ENCODE results near the gene ANO6. TPM values are rescaled to one million over a fixed set of nuclear protein-coding genes. Genes with fewer than 3 reads are reported as not detected.

Gene ANO6
- polyA plus RNA-seq, 1 donor (not counting 4 experiments of a cell fraction or from before 2014, with no cell fraction given), result 64.3 TPM

DNA sequence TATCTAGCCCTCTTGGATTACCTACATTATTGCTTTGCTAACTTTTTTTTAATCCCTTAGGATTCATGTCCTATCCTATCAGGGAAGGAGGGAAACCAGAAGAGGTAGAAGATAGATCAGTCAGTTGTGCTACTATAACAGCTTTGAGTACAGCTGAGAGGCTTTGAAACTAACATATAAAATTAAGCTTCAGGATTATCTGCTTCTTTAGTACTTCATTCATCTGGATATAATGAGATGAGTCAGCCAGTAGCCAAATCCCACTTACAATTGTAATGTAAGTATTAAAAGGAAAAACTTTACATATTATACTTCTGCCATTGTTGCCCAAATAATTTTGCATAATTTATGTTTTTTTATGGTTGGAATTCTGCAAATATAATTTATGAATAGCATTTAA, 33.4 kb upstream of the ANO6 start:
- Histone ChIP-seq H3K9me1 (ENCODE audit: control insufficient read depth, extremely low read depth, insufficient read depth, low read length) (no peaks in the 10 kb centered on the region), H4K20me1 (ENCODE audit: control insufficient read depth, extremely low read depth, insufficient read depth, low read length) (no peaks in the 10 kb centered on the region), H3K36me3 (ENCODE audit: control insufficient read depth in 2 of 2, extremely low read depth in 1 of 2, insufficient read depth in 2 of 2, low read length in 2 of 2) (peaks cover 0 to 2% of the 10 kb centered on the region in 2 experiments), H3K79me2 (ENCODE audit: control insufficient read depth, insufficient read depth, low read length) (no peaks in the 10 kb centered on the region), H3K4me3 (ENCODE audit: control insufficient read depth in 2 of 3, extremely low read depth in 1 of 3, insufficient read depth in 2 of 3, low read depth in 1 of 3, low read length in 3 of 3) (no peak overlapping the region), H3K9me3 (ENCODE audit: control insufficient read depth, low read depth, low read length) (no peaks in the 10 kb centered on the region), H3K4me1 (ENCODE audit: control insufficient read depth, extremely low read depth, insufficient read depth, low read length) (no peaks in the 10 kb centered on the region), H3K27me3 (ENCODE audit: control insufficient read depth, extremely low read depth, insufficient read depth, low read length) (no peaks in the 10 kb centered on the region), H3K4me2 (ENCODE audit: control insufficient read depth, extremely low read depth, insufficient read depth, low read depth, low read length) (no peak overlapping the region), H3K9ac (ENCODE audit: control insufficient read depth, extremely low read depth, insufficient read depth, low read length) (no peak overlapping the region), H3K27ac (ENCODE audit: control insufficient read depth, insufficient read depth, low read length) (no peak overlapping the region), H2AFZ (ENCODE audit: control insufficient read depth, low read length) (no peak overlapping the region)
- no peak for TF ChIP-seq CTCF (optimal IDR thresholded peaks at IDR 0.05 in 1 of 3, IDR thresholded peaks at IDR 0.05 in 1 of 3, conservative IDR thresholded peaks at IDR 0.05 in 1 of 3; ENCODE audit: extremely low read depth in 1 of 3, insufficient read depth in 2 of 3, low read length in 3 of 3)
- TF ChIP-seq EZH2 (IDR thresholded peaks at IDR 0.05; ENCODE audit: low read length), result no peak
- dilution Hi-C loops (cut with MboI; ENCODE audit: extremely low pct_ligation_motif_present, low sequenced_read_pairs), result no loop called here
- FAIRE-seq (no peak), DNase-seq (ENCODE audit: low read depth, low spot score) (no peak)

GRCh38 chr12:45183246-45183645, 32.6 kb upstream of the ANO6 start:
- Histone ChIP-seq H3K9me3 (ENCODE audit: control insufficient read depth, low read depth, low read length) (no peaks in the 10 kb centered on the region), H3K4me2 (ENCODE audit: control insufficient read depth, extremely low read depth, insufficient read depth, low read depth, low read length) (no peak overlapping the region), H3K9me1 (ENCODE audit: control insufficient read depth, extremely low read depth, insufficient read depth, low read length) (no peaks in the 10 kb centered on the region), H3K27ac (ENCODE audit: control insufficient read depth, insufficient read depth, low read length) (no peak overlapping the region), H3K79me2 (ENCODE audit: control insufficient read depth, insufficient read depth, low read length) (no peaks in the 10 kb centered on the region), H3K4me1 (ENCODE audit: control insufficient read depth, extremely low read depth, insufficient read depth, low read length) (no peaks in the 10 kb centered on the region), H3K36me3 (ENCODE audit: control insufficient read depth in 2 of 2, extremely low read depth in 1 of 2, insufficient read depth in 2 of 2, low read length in 2 of 2) (peaks cover 0 to 2% of the 10 kb centered on the region in 2 experiments), H4K20me1 (ENCODE audit: control insufficient read depth, extremely low read depth, insufficient read depth, low read length) (no peaks in the 10 kb centered on the region), H3K9ac (ENCODE audit: control insufficient read depth, extremely low read depth, insufficient read depth, low read length) (no peak overlapping the region), H2AFZ (ENCODE audit: control insufficient read depth, low read length) (no peak overlapping the region), H3K4me3 (ENCODE audit: control insufficient read depth in 2 of 3, extremely low read depth in 1 of 3, insufficient read depth in 2 of 3, low read depth in 1 of 3, low read length in 3 of 3) (no peak overlapping the region), H3K27me3 (ENCODE audit: control insufficient read depth, extremely low read depth, insufficient read depth, low read length) (no peaks in the 10 kb centered on the region)
- dilution Hi-C loops (cut with MboI; ENCODE audit: extremely low pct_ligation_motif_present, low sequenced_read_pairs), result no loop called here
- FAIRE-seq (no peak), DNase-seq (ENCODE audit: low read depth, low spot score) (no peak)
- TF ChIP-seq EZH2 (IDR thresholded peaks at IDR 0.05; ENCODE audit: low read length) (no peak), CTCF (optimal IDR thresholded peaks at IDR 0.05 in 1 of 3, IDR thresholded peaks at IDR 0.05 in 1 of 3, conservative IDR thresholded peaks at IDR 0.05 in 1 of 3; ENCODE audit: extremely low read depth in 1 of 3, insufficient read depth in 2 of 3, low read length in 3 of 3) (no peak)

All from keratinocyte (primary cell).